ENCODE measurements around the gene MARVELD1. TPM values are rescaled to one million over a fixed set of nuclear protein-coding genes. Genes with fewer than 3 reads are reported as not detected.

The MARVELD1 gene
- total and polyA plus RNA-seq, 2 of the 13 experiments (the other 11 are each of a cell fraction or from before 2014, with no cell fraction given), result not detected

DNA sequence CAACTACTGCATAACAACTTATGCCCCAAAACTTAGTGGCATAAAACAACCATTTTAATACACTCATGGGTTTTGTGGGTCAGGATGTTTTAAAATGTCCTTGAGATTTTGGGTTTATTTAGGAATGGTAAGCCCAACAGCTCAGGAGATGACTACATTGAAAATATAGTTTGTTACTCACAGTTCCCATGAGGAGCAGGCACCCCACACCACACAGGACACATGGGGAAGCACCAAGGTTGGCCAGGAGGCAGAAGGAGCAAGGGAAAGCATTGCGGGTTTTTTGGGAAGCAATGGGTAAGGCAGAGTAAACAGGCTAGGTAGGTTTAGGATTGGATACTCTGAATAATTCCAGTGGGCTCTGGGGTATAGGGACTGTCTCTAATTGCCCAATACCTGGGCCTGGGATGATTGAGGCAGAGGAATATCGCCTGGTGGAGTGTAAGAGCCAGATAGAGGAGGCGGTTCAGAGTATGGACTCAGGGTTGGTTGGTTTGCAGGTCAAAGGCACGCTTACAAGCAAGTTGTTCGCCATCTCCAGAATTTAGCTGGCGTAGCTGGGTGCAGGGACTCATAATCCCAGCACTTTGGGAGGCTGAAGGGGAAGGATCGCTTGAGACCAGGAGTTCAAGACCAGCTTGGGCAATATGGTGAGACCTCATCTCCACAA, 10.0 kb upstream of the MARVELD1 start:
- H3K9me3 ChIP-seq (ENCODE audit: low read length), result no peaks in the 10 kb centered on the region
- H4K20me1 ChIP-seq (ENCODE audit: insufficient read depth, low read length), result no peaks in the 10 kb centered on the region
- DNase-seq (ENCODE audit: low spot score) (no peak), FAIRE-seq (no peak), ATAC-seq (no peak)
- CTCF ChIA-PET (ENCODE audit: low intra/inter-chr PET ratio, low total read pairs), result no interaction called here
- POLR2A ChIA-PET, result interaction anchor here (1.3 to 3.3 kb wide), 2 partner anchors 16 to 33 kb away, joined by 4 to 14 read pairs; partner anchors contain the start of genes AVPI1 and ZFYVE27
- TF ChIP-seq ZMYM2 (CRISPR knock-in tag; IDR thresholded peaks at IDR 0.05) (no peak), ZNF441 (CRISPR knock-in tag; IDR thresholded peaks at IDR 0.05; ENCODE audit: borderline replicate concordance) (peak; percentile 94)
- H3K27me3 ChIP-seq (ENCODE audit: control insufficient read depth in 1 of 2, insufficient read depth in 2 of 2, low read length in 2 of 2), result no peaks in the 10 kb centered on the region
- no peak overlapping the region for H3K4me2 ChIP-seq (ENCODE audit: low read depth, low read length)
- in situ Hi-C loops (cut with HindIII; ENCODE audit: extremely low pct_ligation_motif_present, low pct_unique_long_range_greater_than_20kb) (loop anchor here (5.0 kb wide), 1 partner anchor 34 kb away; the partner anchor contains the start of gene ZFYVE27), intact Hi-C loops (cut with micrococcal nuclease; ENCODE audit: unreplicated experiment) (no loop called here)
- no peak overlapping the region for H3K9ac ChIP-seq (ENCODE audit: insufficient read depth, low read depth, low read length)
- no peak overlapping the region for H3K27ac ChIP-seq (ENCODE audit: extremely low read length, insufficient read depth, low read length)
- H3K36me3 ChIP-seq (replicated peaks in 1 of 2; ENCODE audit: control insufficient read depth in 1 of 2, insufficient read depth in 2 of 2, low read length in 2 of 2), result no peaks in the 10 kb centered on the region
- no peaks in the 10 kb centered on the region for H3K79me2 ChIP-seq (ENCODE audit: insufficient read depth, low read length)
- 52% methylated on average over 7 of the region's 7 CpGs for WGBS (ENCODE audit: low lambda C conversion rate)
- H3K4me3 ChIP-seq (replicated peaks in 1 of 3; ENCODE audit: insufficient read depth in 1 of 3, low read depth in 2 of 3, low read length in 3 of 3), result no peak overlapping the region
- BruUV-seq (replicated peaks), result no TSS peak
- no peak overlapping the region for H2AFZ ChIP-seq (ENCODE audit: low read length)
- peaks cover 51% of the 10 kb centered on the region for H3K4me1 ChIP-seq (ENCODE audit: insufficient read depth, low read length)

- CTCF ChIA-PET (ENCODE audit: low intra/inter-chr PET ratio, low total read pairs), result no interaction called here
- TF ChIP-seq DNMT1 (CRISPR knock-in tag; IDR thresholded peaks at IDR 0.05) (no peak), ZNF782 (CRISPR knock-in tag; IDR thresholded peaks at IDR 0.05; ENCODE audit: borderline replicate concordance) (no peak), YEATS4 (CRISPR knock-in tag; IDR thresholded peaks at IDR 0.05; ENCODE audit: borderline replicate concordance) (no peak), CC2D1A (CRISPR knock-in tag; IDR thresholded peaks at IDR 0.05) (no peak), CBFB (CRISPR knock-in tag; IDR thresholded peaks at IDR 0.05) (no peak), ZSCAN31 (CRISPR knock-in tag; IDR thresholded peaks at IDR 0.05; ENCODE audit: low read depth) (no peak), ASH2L (IDR thresholded peaks at IDR 0.05; ENCODE audit: insufficient read length, low read depth, low read length) (no peak), ZNF564 (CRISPR knock-in tag; IDR thresholded peaks at IDR 0.05) (no peak), ZNF101 (CRISPR knock-in tag; IDR thresholded peaks at IDR 0.05; ENCODE audit: borderline replicate concordance, low read depth) (no peak), ATF5 (CRISPR knock-in tag; IDR thresholded peaks at IDR 0.05; ENCODE audit: low read depth) (no peak), BHLHE40 (IDR thresholded peaks at IDR 0.05; ENCODE audit: low read length) (no peak), NFKB2 (CRISPR knock-in tag; IDR thresholded peaks at IDR 0.05; ENCODE audit: borderline replicate concordance) (no peak)
- TF ChIP-seq, protein P1, sequence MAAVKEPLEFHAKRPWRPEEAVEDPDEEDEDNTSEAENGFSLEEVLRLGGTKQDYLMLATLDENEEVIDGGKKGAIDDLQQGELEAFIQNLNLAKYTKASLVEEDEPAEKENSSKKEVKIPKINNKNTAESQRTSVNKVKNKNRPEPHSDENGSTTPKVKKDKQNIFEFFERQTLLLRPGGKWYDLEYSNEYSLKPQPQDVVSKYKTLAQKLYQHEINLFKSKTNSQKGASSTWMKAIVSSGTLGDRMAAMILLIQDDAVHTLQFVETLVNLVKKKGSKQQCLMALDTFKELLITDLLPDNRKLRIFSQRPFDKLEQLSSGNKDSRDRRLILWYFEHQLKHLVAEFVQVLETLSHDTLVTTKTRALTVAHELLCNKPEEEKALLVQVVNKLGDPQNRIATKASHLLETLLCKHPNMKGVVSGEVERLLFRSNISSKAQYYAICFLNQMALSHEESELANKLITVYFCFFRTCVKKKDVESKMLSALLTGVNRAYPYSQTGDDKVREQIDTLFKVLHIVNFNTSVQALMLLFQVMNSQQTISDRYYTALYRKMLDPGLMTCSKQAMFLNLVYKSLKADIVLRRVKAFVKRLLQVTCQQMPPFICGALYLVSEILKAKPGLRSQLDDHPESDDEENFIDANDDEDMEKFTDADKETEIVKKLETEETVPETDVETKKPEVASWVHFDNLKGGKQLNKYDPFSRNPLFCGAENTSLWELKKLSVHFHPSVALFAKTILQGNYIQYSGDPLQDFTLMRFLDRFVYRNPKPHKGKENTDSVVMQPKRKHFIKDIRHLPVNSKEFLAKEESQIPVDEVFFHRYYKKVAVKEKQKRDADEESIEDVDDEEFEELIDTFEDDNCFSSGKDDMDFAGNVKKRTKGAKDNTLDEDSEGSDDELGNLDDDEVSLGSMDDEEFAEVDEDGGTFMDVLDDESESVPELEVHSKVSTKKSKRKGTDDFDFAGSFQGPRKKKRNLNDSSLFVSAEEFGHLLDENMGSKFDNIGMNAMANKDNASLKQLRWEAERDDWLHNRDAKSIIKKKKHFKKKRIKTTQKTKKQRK (IDR thresholded peaks at IDR 0.05; ENCODE audit: low read length), result no peak
These were observed 9.2 kb upstream of the MARVELD1 start for GRCh38 chr10:97704341-97704740.

More at GRCh38 chr10:97704341-97704740, 9.2 kb upstream of the MARVELD1 start:
- ATAC-seq (no peak), FAIRE-seq (no peak), DNase-seq (ENCODE audit: low spot score) (no peak)
- Histone ChIP-seq H3K36me3 (replicated peaks in 1 of 2; ENCODE audit: control insufficient read depth in 1 of 2, insufficient read depth in 2 of 2, low read length in 2 of 2) (no peaks in the 10 kb centered on the region), H3K4me2 (ENCODE audit: low read depth, low read length) (no peak overlapping the region), H3K9ac (ENCODE audit: insufficient read depth, low read depth, low read length) (no peak overlapping the region), H3K9me3 (ENCODE audit: low read length) (no peaks in the 10 kb centered on the region), H3K27me3 (ENCODE audit: control insufficient read depth in 1 of 2, insufficient read depth in 2 of 2, low read length in 2 of 2) (no peaks in the 10 kb centered on the region), H4K20me1 (ENCODE audit: insufficient read depth, low read length) (no peaks in the 10 kb centered on the region), H3K79me2 (ENCODE audit: insufficient read depth, low read length) (no peaks in the 10 kb centered on the region), H2AFZ (ENCODE audit: low read length) (no peak overlapping the region), H3K4me3 (replicated peaks in 1 of 3; ENCODE audit: insufficient read depth in 1 of 3, low read depth in 2 of 3, low read length in 3 of 3) (no peak overlapping the region), H3K4me1 (ENCODE audit: insufficient read depth, low read length) (peaks cover 59% of the 10 kb centered on the region), H3K27ac (ENCODE audit: extremely low read length, insufficient read depth, low read length) (no peak overlapping the region)
- POLR2A ChIA-PET, result interaction anchor here (1.3 to 3.3 kb wide), 2 partner anchors 17 to 33 kb away, joined by 4 to 14 read pairs; partner anchors contain the start of genes AVPI1 and ZFYVE27
- in situ Hi-C loops (cut with HindIII; ENCODE audit: extremely low pct_ligation_motif_present, low pct_unique_long_range_greater_than_20kb) (loop anchor here (5.0 kb wide), 1 partner anchor 33 kb away; the partner anchor contains the start of gene ZFYVE27), intact Hi-C loops (cut with micrococcal nuclease; ENCODE audit: unreplicated experiment) (no loop called here)
- WGBS (ENCODE audit: low lambda C conversion rate), result 33% methylated on average over 1 of the region's 1 CpG
- BruUV-seq (replicated peaks), result no TSS peak

Data from HepG2 (cell line).